ENCODE measurements around the gene OR10G3.

The OR10G3 gene

GRCh38 chr14:21543963-21544362 lies 35.9 kb downstream of the OR10G3 start:
- no peak overlapping the region for H3K27ac ChIP-seq
- no peak for TF ChIP-seq CTCF (IDR thresholded peaks at IDR 0.05)
- no peak for DNase-seq (ENCODE audit: low spot score)
- no peak overlapping the region for H3K4me3 ChIP-seq

GRCh38 chr14:21543521-21543960 lies 36.3 kb downstream of the OR10G3 start:
- DNase-seq (ENCODE audit: low spot score): no peak
- TF ChIP-seq CTCF (IDR thresholded peaks at IDR 0.05): no peak
- no peak overlapping the region for H3K4me3 ChIP-seq

GRCh38 chr14:21541413-21542074 lies 38.3 kb downstream of the OR10G3 start:
- DNase-seq (ENCODE audit: low spot score): no peak
- no peak overlapping the region for H3K4me3 ChIP-seq
- TF ChIP-seq CTCF (IDR thresholded peaks at IDR 0.05): no peak
- H3K27ac ChIP-seq: no peak overlapping the region

More at GRCh38 chr14:21543521-21543960, 36.3 kb downstream of the OR10G3 start:
- no peak overlapping the region for H3K27ac ChIP-seq

- no peak for TF ChIP-seq CTCF (IDR thresholded peaks at IDR 0.05)
- DNase-seq (ENCODE audit: low spot score): no peak
- Histone ChIP-seq H3K4me3 (no peak overlapping the region), H3K27ac (no peak overlapping the region)
These were observed 40.5 kb downstream of the OR10G3 start for GRCh38 chr14:21539189-21539940.

- TF ChIP-seq CTCF (IDR thresholded peaks at IDR 0.05): no peak
- H3K27ac ChIP-seq: no peak overlapping the region
- peak overlapping the region; percentile 62 for H3K4me3 ChIP-seq
- no peak for DNase-seq (ENCODE audit: low spot score)
These were observed 42.8 kb downstream of the OR10G3 start for GRCh38 chr14:21537090-21537424.

- H3K4me3 ChIP-seq: peak overlapping the region; percentile 62
- TF ChIP-seq CTCF (IDR thresholded peaks at IDR 0.05): no peak
- DNase-seq (ENCODE audit: low spot score): no peak
- H3K27ac ChIP-seq: no peak overlapping the region
These were observed 43.3 kb downstream of the OR10G3 start for GRCh38 chr14:21536418-21537089.
